ENCODE results near the gene IGF2. TPM values are rescaled to one million over a fixed set of nuclear protein-coding genes. Genes with fewer than 3 reads are reported as not detected.

IGF2 gene
- total RNA-seq, 2 donors from 2014 or later, result 0.17 TPM; not detected in 1

GRCh38 chr11:2107941-2108630 lies 31.1 kb downstream of the IGF2 start:
- Mint-ChIP-seq H3K27ac (no peak overlapping the region), H3K4me3 (no peak overlapping the region), H3K4me1 (ENCODE audit: low read depth in 2 of 2) (no peaks in the 10 kb centered on the region), H3K27me3 (peaks cover 0 to 8% of the 10 kb centered on the region in 2 donors), H3K36me3 (no peaks in the 10 kb centered on the region), H3K9me3 (no peaks in the 10 kb centered on the region)
- ATAC-seq, result no peak
- no peak for DNase-seq (ENCODE audit: low spot score)

DNA sequence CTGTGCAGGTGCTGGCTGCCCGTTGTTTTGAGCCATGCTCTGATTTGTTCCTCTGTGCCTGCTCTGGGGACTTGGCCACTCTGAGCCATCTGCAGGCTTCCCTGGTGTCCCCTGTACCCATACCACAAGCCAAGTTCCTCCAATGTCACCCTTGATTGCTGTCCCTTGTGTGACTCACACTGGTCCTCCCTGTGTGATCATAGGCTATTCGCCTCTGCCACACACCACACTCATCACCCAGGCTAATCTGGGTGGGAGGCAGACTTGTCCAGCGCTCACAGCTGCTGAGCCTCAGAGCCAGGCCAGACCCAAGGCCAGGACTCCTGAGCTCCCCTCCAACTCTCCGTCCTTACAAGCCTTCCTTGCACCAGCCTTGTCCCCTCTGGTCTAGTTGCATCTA lies 31.7 kb downstream of the IGF2 start:
- Mint-ChIP-seq H3K4me3 (no peak overlapping the region), H3K9me3 (no peaks in the 10 kb centered on the region), H3K4me1 (ENCODE audit: low read depth in 2 of 2) (no peaks in the 10 kb centered on the region), H3K27me3 (peaks cover 0 to 8% of the 10 kb centered on the region in 2 donors), H3K27ac (no peak overlapping the region), H3K36me3 (no peaks in the 10 kb centered on the region)
- ATAC-seq (no peak), DNase-seq (ENCODE audit: low spot score) (no peak)

- no peak overlapping the region for H3K27ac Mint-ChIP-seq
- ATAC-seq, result no peak
- H3K4me1 Mint-ChIP-seq (ENCODE audit: low read depth in 2 of 2), result no peaks in the 10 kb centered on the region
- no peaks in the 10 kb centered on the region for H3K9me3 Mint-ChIP-seq
- DNase-seq (ENCODE audit: low spot score), result no peak
- no peak overlapping the region for H3K4me3 Mint-ChIP-seq
- H3K27me3 Mint-ChIP-seq, result peaks cover 8 to 12% of the 10 kb centered on the region in 2 donors
- no peaks in the 10 kb centered on the region for H3K36me3 Mint-ChIP-seq
Measured at GRCh38 chr11:2106583-2107209, 32.5 kb downstream of the IGF2 start.

DNA sequence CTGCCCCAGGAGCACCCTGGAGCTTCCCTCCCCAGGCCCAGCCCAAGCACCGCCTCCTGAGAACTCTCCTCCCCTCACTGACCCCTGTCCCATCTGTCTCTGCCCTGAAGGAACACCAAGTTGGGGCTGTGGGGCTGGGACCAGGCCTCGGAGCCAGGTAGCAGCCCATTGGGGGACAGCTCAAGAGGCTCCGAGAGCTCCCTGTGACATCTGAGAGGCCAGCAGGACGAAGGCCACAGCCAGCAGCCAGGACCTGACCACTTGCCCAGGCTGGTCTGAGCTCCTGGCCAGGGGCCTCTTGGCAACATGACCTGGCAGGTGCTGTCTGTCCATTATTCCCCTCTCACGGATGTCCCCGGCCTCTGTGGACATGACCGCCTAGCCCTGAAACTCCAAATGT lies 33.7 kb downstream of the IGF2 start:
- Mint-ChIP-seq H3K27ac (no peak overlapping the region), H3K4me1 (ENCODE audit: low read depth in 2 of 2) (no peaks in the 10 kb centered on the region), H3K4me3 (no peak overlapping the region), H3K9me3 (no peaks in the 10 kb centered on the region), H3K27me3 (peaks cover 10 to 12% of the 10 kb centered on the region in 2 donors), H3K36me3 (no peaks in the 10 kb centered on the region)
- DNase-seq (ENCODE audit: low spot score), result no peak
- ATAC-seq, result no peak

- DNase-seq (ENCODE audit: low spot score) (no peak), ATAC-seq (no peak)
- no peak overlapping the region for H3K27ac Mint-ChIP-seq
- no peak overlapping the region for H3K4me3 Mint-ChIP-seq
- H3K9me3 Mint-ChIP-seq, result no peaks in the 10 kb centered on the region
- H3K4me1 Mint-ChIP-seq (ENCODE audit: low read depth in 2 of 2), result no peaks in the 10 kb centered on the region
- peaks cover 8 to 10% of the 10 kb centered on the region in 2 donors for H3K27me3 Mint-ChIP-seq
- H3K36me3 Mint-ChIP-seq, result no peaks in the 10 kb centered on the region
Measured at GRCh38 chr11:2104524-2105440, 34.4 kb downstream of the IGF2 start.

DNA sequence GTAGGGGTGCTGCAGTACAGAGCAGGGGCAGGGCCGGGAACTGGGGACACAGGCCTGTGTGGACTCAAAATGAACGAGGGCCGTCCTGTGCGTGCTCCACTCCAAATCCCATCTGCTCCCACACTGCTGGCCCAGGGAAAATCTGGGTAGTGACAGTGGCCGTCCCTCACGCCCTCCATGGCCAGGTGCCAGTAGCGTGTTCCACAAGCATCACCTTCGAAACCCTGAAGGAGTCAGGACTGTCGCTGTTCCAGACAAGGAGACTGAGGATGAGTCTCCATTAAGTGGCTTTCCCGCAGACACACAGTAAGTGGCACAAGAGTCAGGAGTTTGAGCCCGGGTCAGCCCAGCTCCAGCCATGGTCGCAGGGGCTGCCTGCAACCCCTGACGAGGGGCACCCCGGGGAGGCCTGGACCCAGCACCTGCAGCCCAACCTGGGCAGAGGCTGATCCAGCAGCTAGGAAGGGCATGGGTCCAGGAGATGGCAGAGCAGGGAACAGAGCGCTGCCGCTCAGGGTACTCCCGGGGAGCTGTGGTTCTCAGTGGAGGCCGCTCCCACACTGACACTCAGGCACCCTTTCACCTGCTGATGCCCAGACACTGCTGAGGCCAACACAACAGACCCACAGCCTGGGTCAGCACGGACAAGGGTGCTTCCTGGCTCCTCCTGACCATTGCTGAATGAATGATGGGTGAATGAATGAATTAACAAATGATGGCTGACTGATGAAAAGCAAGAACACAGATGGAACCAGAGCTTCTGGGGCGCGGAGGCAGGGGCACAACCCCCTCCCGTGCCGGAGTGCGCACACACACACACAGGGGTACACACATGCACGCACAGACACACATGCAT lies 35.3 kb downstream of the IGF2 start:
- H3K4me1 Mint-ChIP-seq (ENCODE audit: low read depth in 2 of 2), result no peaks in the 10 kb centered on the region
- no peak overlapping the region for H3K27ac Mint-ChIP-seq
- H3K9me3 Mint-ChIP-seq, result no peaks in the 10 kb centered on the region
- ATAC-seq (no peak), DNase-seq (ENCODE audit: low spot score) (peak; percentile 57)
- no peak overlapping the region for H3K4me3 Mint-ChIP-seq
- H3K36me3 Mint-ChIP-seq, result no peaks in the 10 kb centered on the region
- peaks cover 7 to 10% of the 10 kb centered on the region in 2 donors for H3K27me3 Mint-ChIP-seq

GRCh38 chr11:2102883-2103213 lies 36.3 kb downstream of the IGF2 start:
- Mint-ChIP-seq H3K27ac (no peak overlapping the region), H3K27me3 (peaks cover 4 to 10% of the 10 kb centered on the region in 2 donors), H3K36me3 (no peaks in the 10 kb centered on the region), H3K4me3 (no peak overlapping the region), H3K9me3 (no peaks in the 10 kb centered on the region), H3K4me1 (ENCODE audit: low read depth in 2 of 2) (no peaks in the 10 kb centered on the region)
- DNase-seq (ENCODE audit: low spot score) (peak; percentile 13), ATAC-seq (no peak)

DNA sequence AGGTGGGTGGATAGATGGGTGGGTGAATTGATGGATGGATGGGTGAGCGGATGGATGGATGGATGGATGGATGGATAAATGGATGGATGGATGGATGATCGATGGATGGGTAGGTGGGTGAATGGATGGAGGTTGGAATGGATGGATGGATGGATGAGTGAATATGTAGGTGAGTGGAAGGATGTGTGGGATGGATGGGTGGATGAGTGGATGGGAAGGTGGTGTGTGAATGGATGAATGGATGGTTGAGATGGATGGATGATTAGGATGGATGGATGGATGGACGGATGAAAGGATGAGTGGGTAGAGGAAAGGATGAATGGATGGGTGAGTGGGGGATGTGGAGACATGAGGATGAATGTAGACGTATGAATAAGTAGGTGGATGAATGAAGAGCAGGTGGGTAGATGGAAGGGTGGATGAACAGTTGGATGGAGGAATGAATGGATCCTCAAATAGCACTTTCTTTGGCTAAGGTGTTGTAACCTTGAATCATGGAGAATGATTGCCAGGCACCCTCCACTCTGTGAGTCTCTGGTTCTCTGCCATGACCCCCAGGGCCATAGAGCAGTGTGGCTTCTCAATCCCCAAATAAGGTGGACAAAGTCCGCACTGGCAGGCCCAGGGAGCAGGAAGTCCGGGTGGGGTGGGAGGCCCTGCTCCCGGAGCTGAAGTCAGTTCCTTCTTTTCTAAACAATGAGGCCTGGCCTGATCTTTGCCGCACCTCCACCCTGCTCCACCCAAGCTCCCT lies 36.9 kb downstream of the IGF2 start:
- peak; percentile 16 for DNase-seq (ENCODE audit: low spot score)
- Mint-ChIP-seq H3K4me1 (ENCODE audit: low read depth in 2 of 2) (no peaks in the 10 kb centered on the region), H3K36me3 (no peaks in the 10 kb centered on the region), H3K9me3 (no peaks in the 10 kb centered on the region), H3K27ac (no peak overlapping the region), H3K4me3 (no peak overlapping the region), H3K27me3 (peaks cover 4 to 10% of the 10 kb centered on the region in 2 donors)
- ATAC-seq, result no peak

DNA sequence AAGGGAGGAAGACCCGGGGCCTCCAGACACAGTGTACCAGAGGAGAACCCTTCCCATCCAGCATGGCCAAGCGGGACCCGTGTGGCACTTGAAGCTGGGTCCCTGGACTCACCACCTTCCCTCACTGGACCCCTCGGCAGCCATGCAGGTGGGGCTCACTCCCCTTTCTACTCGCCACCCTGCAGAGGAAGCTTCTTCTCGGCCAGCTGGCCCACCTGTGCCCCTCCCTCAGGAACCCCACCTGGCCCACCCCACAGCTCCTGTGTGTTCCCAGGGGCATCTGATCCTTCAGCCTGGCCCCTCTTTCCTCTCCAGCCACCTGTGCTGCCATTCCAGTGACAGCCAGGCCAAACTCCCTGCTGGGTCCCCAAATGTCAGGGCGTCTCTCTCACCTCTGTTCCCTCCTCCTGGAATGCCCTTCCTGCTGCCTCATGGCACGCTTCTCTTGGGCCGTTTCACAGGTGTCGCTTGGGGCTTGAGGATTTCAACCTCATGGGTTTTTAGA lies 38.0 kb downstream of the IGF2 start:
- peaks cover 4 to 10% of the 10 kb centered on the region in 2 donors for H3K27me3 Mint-ChIP-seq
- no peaks in the 10 kb centered on the region for H3K4me1 Mint-ChIP-seq (ENCODE audit: low read depth in 2 of 2)
- H3K4me3 Mint-ChIP-seq, result no peak overlapping the region
- no peaks in the 10 kb centered on the region for H3K9me3 Mint-ChIP-seq
- DNase-seq (ENCODE audit: low spot score) (peak; percentile 47), ATAC-seq (no peak)
- no peaks in the 10 kb centered on the region for H3K36me3 Mint-ChIP-seq
- no peak overlapping the region for H3K27ac Mint-ChIP-seq

GRCh38 chr11:2100361-2101170 lies 38.6 kb downstream of the IGF2 start:
- no peaks in the 10 kb centered on the region for H3K4me1 Mint-ChIP-seq (ENCODE audit: low read depth in 2 of 2)
- H3K9me3 Mint-ChIP-seq, result no peaks in the 10 kb centered on the region
- ATAC-seq (peak in 1 of 2 donors; percentile 29), DNase-seq (ENCODE audit: low spot score) (peak; percentile 56)
- H3K36me3 Mint-ChIP-seq, result no peaks in the 10 kb centered on the region
- no peak overlapping the region for H3K4me3 Mint-ChIP-seq
- H3K27ac Mint-ChIP-seq, result no peak overlapping the region
- H3K27me3 Mint-ChIP-seq, result peaks cover 4 to 10% of the 10 kb centered on the region in 2 donors

DNA sequence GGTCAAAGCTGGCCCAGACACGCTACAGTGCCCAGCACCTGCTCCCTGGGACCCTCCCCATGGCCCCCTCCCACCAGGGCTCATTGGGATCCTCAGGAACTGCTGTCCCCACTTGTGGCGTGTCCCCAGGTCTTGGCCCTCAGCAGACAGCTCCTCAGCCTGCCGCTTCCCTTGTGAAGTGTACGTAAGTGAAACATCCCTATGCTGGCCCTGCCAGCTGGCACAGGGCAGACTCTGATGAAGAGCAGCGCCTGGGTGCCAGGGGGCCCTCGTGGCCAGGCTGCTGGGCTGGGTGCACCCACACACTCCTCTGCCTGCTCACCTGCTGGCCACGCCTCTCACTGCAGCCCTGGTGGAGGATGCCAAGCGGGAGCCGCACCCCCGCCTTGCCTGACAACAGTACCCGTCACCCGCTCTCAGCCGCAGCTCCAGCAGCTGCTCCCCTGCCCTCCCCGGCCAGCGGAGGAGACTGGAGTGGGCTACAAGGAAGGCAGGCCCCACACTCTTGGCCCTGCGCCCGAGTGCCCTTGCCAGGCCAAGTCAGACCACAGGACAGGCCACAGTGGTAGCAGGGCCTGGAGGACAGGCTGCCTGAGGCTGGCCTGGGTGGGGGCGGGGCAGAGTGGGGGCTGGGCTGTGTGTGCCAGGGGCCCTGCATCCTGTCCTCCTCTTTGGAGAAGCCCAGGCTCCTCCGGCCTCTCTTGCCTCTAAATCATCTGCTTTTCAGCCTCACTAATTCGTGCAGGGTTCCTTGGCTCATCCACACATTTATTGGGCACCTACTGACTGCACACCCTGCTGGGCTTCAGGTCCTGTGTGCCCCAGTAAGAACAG lies 39.5 kb downstream of the IGF2 start:
- H3K4me3 Mint-ChIP-seq, result no peak overlapping the region
- peaks cover 4 to 10% of the 10 kb centered on the region in 2 donors for H3K27me3 Mint-ChIP-seq
- H3K9me3 Mint-ChIP-seq, result no peaks in the 10 kb centered on the region
- H3K27ac Mint-ChIP-seq, result no peak overlapping the region
- ATAC-seq (no peak), DNase-seq (ENCODE audit: low spot score) (peak; percentile 44)
- H3K36me3 Mint-ChIP-seq, result no peaks in the 10 kb centered on the region
- no peaks in the 10 kb centered on the region for H3K4me1 Mint-ChIP-seq (ENCODE audit: low read depth in 2 of 2)
